Right lobe of liver (tissue), 6 donors: ENCODE data around the gene ATXN10. TPM values are rescaled to one million over a fixed set of nuclear protein-coding genes. Genes with fewer than 3 reads are reported as not detected.

Experiments used
- ATAC-seq, 4 donors: fragments of 200-7000 bp; cut with Tn5 transposase; one replicate each; pipeline ENCODE4 v1.9.1; 2020; ENCODE audit warnings: mild to moderate bottlenecking in 4 of 4, moderate library complexity in 4 of 4
- DNase-seq, 3 donors: peaks; one replicate each; pipeline ENCODE4 v3.0.0-alpha.2; 2020
- H3K27ac ChIP-seq, 3 donors: fragments of 200-600 bp; one replicate each; pipeline ENCODE4 v1.8.0; 2022
- H3K27me3 ChIP-seq, 2 donors: fragments of 200-600 bp; one replicate each; pipeline ENCODE4 v1.8.0; 2022
- H3K36me3 ChIP-seq, 4 donors: fragments of 200-600 bp; sonication (generic) in 1 of 4; one replicate each; pipeline versions ENCODE4 v1.5.1 to v1.8.0; 2017 to 2022; ENCODE audit warnings: control low read depth in 1 of 4
- H3K4me1 ChIP-seq, 4 donors: fragments of 200-600 bp; sonication (generic) in 1 of 4; one replicate each; pipeline versions ENCODE4 v1.5.1 to v1.8.0; 2017 to 2022; ENCODE audit warnings: control low read depth in 1 of 4
- H3K4me3 ChIP-seq, 3 donors: fragments of 200-600 bp; one replicate each; pipeline ENCODE4 v1.8.0; 2022
- H3K9me3 ChIP-seq, 4 donors: fragments of 200-600 bp; sonication (generic) in 1 of 4; one replicate each; pipeline versions ENCODE4 v1.5.1 to v1.8.0; 2017 to 2022; ENCODE audit warnings: control low read depth in 1 of 4
- POLR2A ChIP-seq: fragments of 450-650 bp; IDR thresholded peaks from one replicate; pipeline ENCODE4 v1.6.1; 2017; ENCODE audit warnings: antibody characterized with exemption, mild to moderate bottlenecking
- whole genome bisulfite sequencing: methylation state at CpG from one replicate; pipeline ENCODE4 v1.1.6; 2018; ENCODE audit warnings: low coverage, low lambda C conversion rate; ENCODE audit not compliant: insufficient coverage; ENCODE audit errors: missing lambda C conversion rate; 5-methylcytosine and 5-hydroxymethylcytosine counted together
- intact Hi-C, 2 donors: fragments of 100-400 bp; cut with DNase I; formaldehyde crosslinking; loops; one replicate each; pipeline versions ENCODE4 v1.11.2 to v1.14.1; 2022
- total RNA-seq, 6 experiments: library from RNA; depleted of rRNA in 2 of 6; stranded (reverse); fragments of >200 nt in 2 of 6; fragmentation: NEBNext Ultra II Directional in 3 of 6; extraction: Animal tissue kit (Norgen Biotek cat#: 25700) in 3 of 6; gene quantifications; one replicate each; pipeline versions ENCODE4 v1.1.0 to v1.2.4, GENCODE V29; 2016 to 2023
- TF ChIP-seq, protein P1 (sequence below), 4 donors: fragments of 200-600 bp in 3 of 4; fragments of 450-650 bp in 1 of 4; IDR thresholded peaks; one replicate each; pipeline versions ENCODE4 v1.5.1 to v1.8.0; 2016 to 2022; ENCODE audit warnings: antibody characterized with exemption in 4 of 4, mild to moderate bottlenecking in 2 of 4
- donor health status: DM: no; HTN: yes; CAD: no.
- donor health status: DM: no; HTN: no; CAD: no.
- donor health status: DM: no; HTN: no; CAD: no.
- donor health status: DM: no; HTN: yes; CAD: no.
- donor health status: DM: no; HTN: yes; CAD: no.

Gene ATXN10
- total RNA-seq, 6 experiments from 2014 or later, result 70.0 to 118 (median 84.3) TPM

DNA sequence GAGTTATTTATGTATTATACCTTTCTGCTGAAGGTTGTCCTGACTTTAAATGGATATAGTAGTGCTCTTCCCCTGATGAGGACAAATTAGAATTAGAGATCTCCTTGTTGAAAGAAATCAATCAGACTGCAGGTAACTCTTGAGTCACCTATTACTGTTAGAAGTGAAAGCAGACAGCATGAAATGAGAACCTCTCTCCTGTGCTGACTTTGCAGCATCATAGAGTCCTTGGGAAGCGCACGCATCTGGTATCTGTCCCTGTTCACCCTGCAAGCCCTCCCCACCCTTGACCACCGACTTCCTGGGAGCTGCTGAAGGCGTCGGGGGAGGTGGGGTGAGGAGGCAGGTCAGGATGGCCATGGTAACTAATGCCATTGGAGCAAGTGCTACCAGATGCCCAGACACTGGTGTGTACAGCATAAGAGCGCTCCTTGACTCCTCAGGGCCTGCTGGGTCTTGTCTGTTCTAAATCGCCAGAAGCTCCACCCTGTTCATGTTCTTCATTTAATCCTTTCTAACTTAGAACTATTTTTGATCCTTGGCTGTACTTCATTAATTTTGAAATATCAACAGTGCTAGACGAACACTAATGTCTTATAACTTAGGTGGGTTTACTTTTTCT, 161.4 kb downstream of the ATXN10 start:
- no peaks in the 10 kb centered on the region for H3K36me3 ChIP-seq
- H3K4me3 ChIP-seq, result no peak overlapping the region
- no peaks in the 10 kb centered on the region for H3K4me1 ChIP-seq
- no peak for DNase-seq
- 92% methylated on average over 3 of the region's 8 CpGs for WGBS
- ATAC-seq, result no peak
- H3K27ac ChIP-seq, result no peak overlapping the region
- no peaks in the 10 kb centered on the region for H3K27me3 ChIP-seq
- no peak for TF ChIP-seq POLR2A
- TF ChIP-seq, protein P1, sequence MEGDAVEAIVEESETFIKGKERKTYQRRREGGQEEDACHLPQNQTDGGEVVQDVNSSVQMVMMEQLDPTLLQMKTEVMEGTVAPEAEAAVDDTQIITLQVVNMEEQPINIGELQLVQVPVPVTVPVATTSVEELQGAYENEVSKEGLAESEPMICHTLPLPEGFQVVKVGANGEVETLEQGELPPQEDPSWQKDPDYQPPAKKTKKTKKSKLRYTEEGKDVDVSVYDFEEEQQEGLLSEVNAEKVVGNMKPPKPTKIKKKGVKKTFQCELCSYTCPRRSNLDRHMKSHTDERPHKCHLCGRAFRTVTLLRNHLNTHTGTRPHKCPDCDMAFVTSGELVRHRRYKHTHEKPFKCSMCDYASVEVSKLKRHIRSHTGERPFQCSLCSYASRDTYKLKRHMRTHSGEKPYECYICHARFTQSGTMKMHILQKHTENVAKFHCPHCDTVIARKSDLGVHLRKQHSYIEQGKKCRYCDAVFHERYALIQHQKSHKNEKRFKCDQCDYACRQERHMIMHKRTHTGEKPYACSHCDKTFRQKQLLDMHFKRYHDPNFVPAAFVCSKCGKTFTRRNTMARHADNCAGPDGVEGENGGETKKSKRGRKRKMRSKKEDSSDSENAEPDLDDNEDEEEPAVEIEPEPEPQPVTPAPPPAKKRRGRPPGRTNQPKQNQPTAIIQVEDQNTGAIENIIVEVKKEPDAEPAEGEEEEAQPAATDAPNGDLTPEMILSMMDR (IDR thresholded peaks at IDR 0.05), result no peak
- H3K9me3 ChIP-seq, result no peaks in the 10 kb centered on the region
- intact Hi-C loops, result loop anchor here in 1 of 2 donors (10.0 kb wide), 1 partner anchor 188 kb away; no protein-coding TSS in a partner anchor

DNA sequence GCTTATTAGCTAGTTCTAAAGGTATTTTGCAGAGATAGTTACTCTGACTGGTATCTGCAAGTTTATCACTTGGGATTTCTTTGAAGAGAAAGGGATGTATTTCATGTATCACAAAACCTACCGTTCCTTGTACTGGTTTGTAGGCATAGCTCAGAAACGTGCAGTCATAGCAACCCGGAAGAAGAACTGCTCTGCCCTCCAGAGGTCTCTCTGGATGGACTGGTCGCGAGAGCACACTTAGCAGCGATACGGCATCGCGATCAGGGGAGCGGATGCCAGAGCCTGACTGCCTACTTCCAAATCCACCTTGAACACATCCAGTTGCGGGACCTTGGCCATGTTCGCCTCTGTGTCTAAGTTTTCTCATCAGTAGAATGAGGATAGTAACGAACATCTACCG, 162.0 kb downstream of the ATXN10 start:
- no peak overlapping the region for H3K4me3 ChIP-seq
- DNase-seq (no peak), ATAC-seq (no peak)
- WGBS, result 62% methylated on average over 6 of the region's 14 CpGs
- no peak overlapping the region for H3K27ac ChIP-seq
- TF ChIP-seq, protein P1 (IDR thresholded peaks at IDR 0.05), result no peak
- TF ChIP-seq POLR2A, result no peak
- H3K36me3 ChIP-seq, result no peaks in the 10 kb centered on the region
- intact Hi-C loops, result loop anchor here in 1 of 2 donors (10.0 kb wide), 1 partner anchor 189 kb away; no protein-coding TSS in a partner anchor
- H3K27me3 ChIP-seq, result no peaks in the 10 kb centered on the region
- H3K4me1 ChIP-seq, result no peaks in the 10 kb centered on the region
- no peaks in the 10 kb centered on the region for H3K9me3 ChIP-seq

- Histone ChIP-seq H3K4me3 (no peak overlapping the region), H3K27me3 (no peaks in the 10 kb centered on the region), H3K27ac (no peak overlapping the region), H3K4me1 (no peaks in the 10 kb centered on the region), H3K36me3 (no peaks in the 10 kb centered on the region), H3K9me3 (no peaks in the 10 kb centered on the region)
- ATAC-seq (no peak), DNase-seq (no peak)
- no peak for TF ChIP-seq POLR2A
- TF ChIP-seq, protein P1 (IDR thresholded peaks at IDR 0.05), result no peak
- intact Hi-C loops, result loop anchor here in 1 of 2 donors (10.0 kb wide), 1 partner anchor 189 kb away; no protein-coding TSS in a partner anchor
- 73% methylated on average over 3 of the region's 5 CpGs for WGBS
Observed at GRCh38 chr22:45834241-45834640, 162.6 kb downstream of the ATXN10 start.

- WGBS, result 98% methylated on average over 9 of the region's 10 CpGs
- no peak for TF ChIP-seq POLR2A
- TF ChIP-seq, protein P1 (IDR thresholded peaks at IDR 0.05), result no peak
Observed at GRCh38 chr22:45834795-45835194, 163.2 kb downstream of the ATXN10 start.

More at GRCh38 chr22:45834795-45835194, 163.2 kb downstream of the ATXN10 start:
- no peak for ATAC-seq
- no peak overlapping the region for H3K27ac ChIP-seq
- DNase-seq, result no peak
- H3K36me3 ChIP-seq, result no peaks in the 10 kb centered on the region
- no peak overlapping the region for H3K4me3 ChIP-seq
- intact Hi-C loops, result loop anchor here in 1 of 2 donors (10.0 kb wide), 1 partner anchor 190 kb away; no protein-coding TSS in a partner anchor
- H3K4me1 ChIP-seq, result no peaks in the 10 kb centered on the region
- no peaks in the 10 kb centered on the region for H3K9me3 ChIP-seq
- no peaks in the 10 kb centered on the region for H3K27me3 ChIP-seq
